GM21576 (cell line): ENCODE results near the gene ETNK2.

Experiments used
- ATAC-seq: cut with Tn5 transposase; IDR thresholded peaks from one replicate; pipeline ENCODE4 v1.9.1; 2021; ENCODE audit warnings: mild to moderate bottlenecking, moderate library complexity; ENCODE audit not compliant: unreplicated experiment

Gene ETNK2

GRCh38 chr1:204149635-204150565 is 1.9 kb downstream of the ETNK2 start:
- no peak for ATAC-seq

- no peak for ATAC-seq
Measured at GRCh38 chr1:204149107-204149506, 2.7 kb downstream of the ETNK2 start.

- no peak for ATAC-seq
Measured at GRCh38 chr1:204147406-204148383, 4.1 kb downstream of the ETNK2 start.

GRCh38 chr1:204146965-204147364 is 4.9 kb downstream of the ETNK2 start:
- ATAC-seq: no peak

- no peak for ATAC-seq
Measured at GRCh38 chr1:204146309-204146708, 5.5 kb downstream of the ETNK2 start.

- ATAC-seq: no peak
Measured at GRCh38 chr1:204145033-204145504, 6.8 kb downstream of the ETNK2 start.

- ATAC-seq: no peak
Measured at GRCh38 chr1:204143276-204144041, 8.4 kb downstream of the ETNK2 start.

- no peak for ATAC-seq
Measured at GRCh38 chr1:204142032-204142974, 9.5 kb downstream of the ETNK2 start.

- no peak for ATAC-seq
Measured at GRCh38 chr1:204141131-204141530, 10.7 kb downstream of the ETNK2 start.

- no peak for ATAC-seq
Measured at GRCh38 chr1:204139952-204140351, 11.9 kb downstream of the ETNK2 start.

- no peak for ATAC-seq
Measured at GRCh38 chr1:204139088-204139487, 12.8 kb downstream of the ETNK2 start.

GRCh38 chr1:204136814-204137213 is 15.0 kb downstream of the ETNK2 start:
- ATAC-seq: no peak

- ATAC-seq: no peak
Measured at GRCh38 chr1:204134103-204134502, 17.7 kb downstream of the ETNK2 start.

GRCh38 chr1:204132718-204133117 is 19.1 kb downstream of the ETNK2 start:
- no peak for ATAC-seq

GRCh38 chr1:204131978-204132377 is 19.9 kb downstream of the ETNK2 start:
- ATAC-seq: no peak

GRCh38 chr1:204130981-204131892 is 20.6 kb downstream of the ETNK2 start:
- ATAC-seq: no peak

GRCh38 chr1:204130178-204130577 is 21.7 kb downstream of the ETNK2 start:
- no peak for ATAC-seq
